GM12875 (cell line): ENCODE data around the gene MAMLD1.
A peak's percentile ranks its signal among the peaks of the same experiment; 100 is the strongest.

Source experiments
- H3K4me3 ChIP-seq: one replicate; pipeline ENCODE4 v1.5.1; 2011; ENCODE audit warnings: low read depth, low read length, control low read depth
- TF ChIP-seq, protein P1 (sequence below): IDR thresholded peaks from 2 replicates; pipeline ENCODE4 v1.5.1; 2011; ENCODE audit warnings: low read depth, mild to moderate bottlenecking, control low read depth, inconsistent platforms, low read length, moderate library complexity, borderline replicate concordance; ENCODE audit not compliant: insufficient read depth

Gene MAMLD1

DNA sequence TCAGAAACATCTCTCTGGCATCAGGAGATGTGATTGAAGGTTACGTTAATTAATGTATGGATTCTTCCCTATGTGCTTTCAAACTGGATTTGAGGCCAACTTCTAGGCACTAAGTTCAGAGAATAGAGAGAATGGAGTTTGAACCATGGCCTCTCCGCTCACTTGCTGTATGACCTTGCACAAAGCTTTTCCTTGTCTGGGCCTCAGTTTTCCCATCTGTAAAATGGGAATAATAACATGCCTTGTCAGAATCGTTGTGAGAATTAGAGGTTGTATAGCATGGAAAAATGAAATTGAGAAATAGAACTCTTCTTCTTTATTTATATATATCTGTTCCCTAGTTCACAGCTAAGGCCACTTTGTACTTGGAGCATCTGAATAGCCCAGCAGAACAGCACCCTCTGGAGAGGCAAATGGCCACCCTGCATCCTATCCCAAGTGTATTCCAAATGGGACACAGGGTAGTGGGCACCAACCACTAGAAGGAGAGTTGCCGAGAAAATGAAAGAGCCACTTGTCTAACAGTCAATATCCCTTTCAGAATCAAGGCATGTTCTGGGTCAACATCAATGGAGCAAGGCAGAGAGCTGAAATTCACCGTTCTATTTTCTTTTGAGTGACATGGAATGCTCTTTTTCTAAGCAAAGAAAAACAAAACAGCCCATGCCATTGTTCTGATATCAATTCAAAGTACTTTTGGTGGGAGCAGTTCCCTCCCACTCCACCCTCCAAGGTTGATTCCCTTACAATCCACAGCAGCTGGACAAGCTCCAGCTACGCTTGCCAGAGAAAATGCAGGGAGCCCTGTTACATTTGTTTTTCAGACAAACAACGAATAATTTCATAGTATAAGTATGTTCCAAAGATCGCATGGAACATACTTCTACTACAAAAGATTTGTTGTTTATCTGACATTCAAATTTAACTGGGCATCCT is 182.0 kb downstream of the MAMLD1 start:
- TF ChIP-seq, protein P1, sequence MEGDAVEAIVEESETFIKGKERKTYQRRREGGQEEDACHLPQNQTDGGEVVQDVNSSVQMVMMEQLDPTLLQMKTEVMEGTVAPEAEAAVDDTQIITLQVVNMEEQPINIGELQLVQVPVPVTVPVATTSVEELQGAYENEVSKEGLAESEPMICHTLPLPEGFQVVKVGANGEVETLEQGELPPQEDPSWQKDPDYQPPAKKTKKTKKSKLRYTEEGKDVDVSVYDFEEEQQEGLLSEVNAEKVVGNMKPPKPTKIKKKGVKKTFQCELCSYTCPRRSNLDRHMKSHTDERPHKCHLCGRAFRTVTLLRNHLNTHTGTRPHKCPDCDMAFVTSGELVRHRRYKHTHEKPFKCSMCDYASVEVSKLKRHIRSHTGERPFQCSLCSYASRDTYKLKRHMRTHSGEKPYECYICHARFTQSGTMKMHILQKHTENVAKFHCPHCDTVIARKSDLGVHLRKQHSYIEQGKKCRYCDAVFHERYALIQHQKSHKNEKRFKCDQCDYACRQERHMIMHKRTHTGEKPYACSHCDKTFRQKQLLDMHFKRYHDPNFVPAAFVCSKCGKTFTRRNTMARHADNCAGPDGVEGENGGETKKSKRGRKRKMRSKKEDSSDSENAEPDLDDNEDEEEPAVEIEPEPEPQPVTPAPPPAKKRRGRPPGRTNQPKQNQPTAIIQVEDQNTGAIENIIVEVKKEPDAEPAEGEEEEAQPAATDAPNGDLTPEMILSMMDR = no peak
- H3K4me3 ChIP-seq = no peak overlapping the region

- H3K4me3 ChIP-seq = no peak overlapping the region
Measured at GRCh38 chrX:150546711-150547153, 183.6 kb downstream of the MAMLD1 start.

DNA sequence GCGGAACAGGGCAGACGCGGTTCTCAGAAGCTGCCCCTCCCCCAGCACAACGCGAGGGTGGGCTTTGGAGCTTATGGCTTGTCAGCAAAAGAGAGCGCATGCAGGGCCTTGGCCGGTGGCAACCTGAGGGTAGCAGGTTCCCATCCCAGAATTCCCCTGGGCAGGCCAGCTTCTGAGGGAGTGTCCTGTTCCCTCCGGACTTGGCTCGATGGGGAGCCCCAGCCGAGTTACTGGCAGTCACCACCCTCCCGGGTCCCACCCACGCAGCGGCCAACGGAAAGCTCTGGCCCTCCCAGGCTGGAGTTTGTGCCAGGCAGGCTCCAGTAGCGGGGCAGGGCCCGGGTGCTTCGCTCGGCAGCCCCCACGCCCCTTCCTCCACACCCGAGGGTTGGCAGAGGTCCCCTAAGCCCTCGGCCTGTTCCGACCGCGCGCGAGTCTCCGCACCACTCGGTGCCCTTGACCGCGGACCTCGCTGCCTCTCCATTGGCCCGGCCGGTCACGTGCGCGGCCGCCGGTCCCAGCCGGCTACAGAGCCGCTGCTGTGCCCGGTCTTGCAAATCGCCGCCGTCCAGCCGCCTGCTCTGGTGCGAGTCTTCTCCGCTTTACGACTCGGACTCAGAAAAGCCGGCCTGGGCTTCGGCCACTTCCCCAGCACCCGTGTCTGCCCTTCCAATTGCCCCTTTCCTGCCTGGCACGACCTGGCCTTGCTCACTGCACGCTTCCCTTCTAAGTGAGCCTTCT is 184.4 kb downstream of the MAMLD1 start:
- H3K4me3 ChIP-seq = peak overlapping the region; percentile 8
- TF ChIP-seq, protein P1 = no peak

More at GRCh38 chrX:150546711-150547153, 183.6 kb downstream of the MAMLD1 start:
- TF ChIP-seq, protein P1 = no peak

DNA sequence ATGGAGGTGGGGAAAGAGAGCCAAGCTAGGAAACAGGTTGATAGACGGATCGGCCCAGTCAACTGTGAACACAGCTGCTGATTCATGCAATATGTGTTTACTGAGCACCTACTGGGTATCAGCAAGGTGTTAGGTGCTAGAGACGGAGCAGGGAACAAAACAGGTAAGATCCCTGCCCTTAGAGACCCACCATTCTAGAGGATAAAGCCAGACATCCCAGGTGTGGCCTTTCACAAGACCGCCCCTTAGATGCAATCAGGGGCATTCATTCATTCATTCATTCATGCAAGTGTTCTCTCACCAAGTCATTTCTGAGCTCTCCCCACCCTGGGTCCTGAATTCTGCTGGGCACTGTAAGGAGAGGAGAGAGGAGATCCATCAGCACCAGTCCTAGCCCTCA is 185.1 kb downstream of the MAMLD1 start:
- no peak overlapping the region for H3K4me3 ChIP-seq
- TF ChIP-seq, protein P1 = no peak

- TF ChIP-seq, protein P1 = no peak
- H3K4me3 ChIP-seq = no peak overlapping the region
Measured at GRCh38 chrX:150548684-150549083, 185.6 kb downstream of the MAMLD1 start.

- TF ChIP-seq, protein P1 = no peak
- no peak overlapping the region for H3K4me3 ChIP-seq
Measured at GRCh38 chrX:150551963-150552362, 188.8 kb downstream of the MAMLD1 start.

DNA sequence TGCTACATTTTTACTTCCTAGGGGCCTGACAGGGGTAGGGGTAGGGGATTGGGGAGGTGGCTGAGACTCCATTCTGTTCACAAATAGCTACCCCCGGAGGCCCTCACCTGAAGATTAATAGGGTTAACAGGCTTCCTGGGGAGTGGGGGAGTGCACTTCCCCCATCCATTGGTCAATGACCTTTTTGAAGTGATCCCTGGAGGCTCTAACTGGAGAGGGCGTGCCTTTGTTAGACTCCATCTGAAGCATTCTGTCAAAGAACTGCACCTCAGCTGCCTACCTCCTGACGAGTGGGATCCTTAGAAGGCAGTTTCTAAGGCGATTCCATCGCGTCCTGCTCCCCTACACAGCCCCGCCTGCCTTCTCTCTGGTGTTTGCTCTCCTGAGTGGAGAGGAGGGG is 195.3 kb downstream of the MAMLD1 start:
- no peak overlapping the region for H3K4me3 ChIP-seq
- TF ChIP-seq, protein P1 = no peak
